H1 (cell line): ENCODE results near the gene SLIT3.

ENCODE experiments used
- CREB1 ChIP-seq: IDR thresholded peaks from 2 replicates; pipeline ENCODE4 v1.6.1; 2012; ENCODE audit warnings: inconsistent platforms
- GTF2F1 ChIP-seq: IDR thresholded peaks from 2 replicates; pipeline ENCODE4 v1.6.1; 2012; ENCODE audit warnings: low read depth, low read length, improper control_type of control experiment, borderline replicate concordance
- JUN ChIP-seq: IDR thresholded peaks from 2 replicates; pipeline ENCODE4 v1.6.1; 2011; ENCODE audit warnings: low read depth, mild to moderate bottlenecking, improper control_type of control experiment, low read length
- MAFK ChIP-seq: IDR thresholded peaks from 2 replicates; pipeline ENCODE4 v1.6.1; 2012; ENCODE audit warnings: low read depth, mild to moderate bottlenecking, improper control_type of control experiment, low read length
- POLR2A ChIP-seq, 2 experiments: IDR thresholded peaks; 1 replicate in 1 of 2; 2 replicates in 1 of 2; pipeline ENCODE4 v1.6.1; 2011; ENCODE audit warnings: low read depth in 2 of 2, low read length in 2 of 2, mild to moderate bottlenecking in 2 of 2; ENCODE audit errors: control extremely low read depth in 1 of 2
- POLR2AphosphoS5 ChIP-seq: IDR thresholded peaks from 2 replicates; pipeline ENCODE4 v1.6.1; 2011; ENCODE audit warnings: low read depth, low read length
- RAD21 ChIP-seq, 2 experiments: IDR thresholded peaks in 1 of 2; conservative IDR thresholded peaks in 1 of 2; 2 replicates each; pipeline ENCODE4 v1.6.1; 2011; ENCODE audit warnings: low read depth in 2 of 2, low read length in 2 of 2, improper control_type of control experiment in 1 of 2, inconsistent platforms in 1 of 2, mild to moderate bottlenecking in 1 of 2, moderate library complexity in 1 of 2
- SIX5 ChIP-seq: IDR thresholded peaks from 2 replicates; pipeline ENCODE4 v1.6.1; 2011; ENCODE audit warnings: mild to moderate bottlenecking, low read depth, low read length
- SP2 ChIP-seq: IDR thresholded peaks from 2 replicates; pipeline ENCODE4 v1.6.1; 2012; ENCODE audit warnings: mild to moderate bottlenecking, low read length, inconsistent platforms
- ZNF274 ChIP-seq: IDR thresholded peaks from 2 replicates; pipeline ENCODE4 v1.7.0; 2012; ENCODE audit warnings: low read length, borderline replicate concordance; ENCODE audit errors: extremely low read depth
- TF ChIP-seq, protein P1 (sequence below), 3 experiments: IDR thresholded peaks; 1 replicate in 2 of 3; 2 replicates in 1 of 3; pipeline versions ENCODE4 v1.5.1 to v1.6.1; 2011; ENCODE audit warnings: low read length in 3 of 3, mild to moderate bottlenecking in 3 of 3, inconsistent platforms in 2 of 3, low read depth in 1 of 3, moderate library complexity in 1 of 3; ENCODE audit not compliant: insufficient read depth in 1 of 3; ENCODE audit errors: control extremely low read depth in 1 of 3

DNA sequence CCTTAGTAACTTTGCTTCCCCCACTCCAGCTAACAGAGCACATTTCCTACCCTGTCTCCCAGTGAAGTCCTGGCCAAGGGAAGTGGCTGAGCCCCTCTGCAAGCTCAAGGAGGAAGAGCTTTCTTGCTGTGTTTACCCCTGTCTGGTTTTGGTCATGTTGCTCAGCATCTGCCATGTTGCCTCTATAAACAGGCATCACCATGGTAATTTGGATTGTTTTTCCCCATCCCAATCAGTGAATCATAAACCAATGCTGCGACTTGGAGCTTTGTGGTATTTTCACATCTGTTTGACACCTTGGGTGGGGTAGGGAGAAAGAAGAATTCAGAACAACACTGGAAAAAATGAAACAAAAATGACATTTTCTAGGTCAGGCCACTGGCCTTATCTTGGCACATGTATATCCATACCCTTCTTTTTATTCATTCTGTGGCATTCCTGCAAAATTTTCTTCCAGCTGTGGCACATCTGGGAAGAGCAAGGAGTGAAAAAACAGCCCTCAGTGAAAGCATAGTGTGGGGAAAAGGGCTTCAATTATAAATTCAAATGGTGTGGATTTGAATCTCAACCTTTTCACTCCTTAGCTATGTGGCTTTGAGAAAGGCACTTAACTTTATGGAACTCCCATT lies 42.5 kb downstream of the SLIT3 start:
- TF ChIP-seq, protein P1, sequence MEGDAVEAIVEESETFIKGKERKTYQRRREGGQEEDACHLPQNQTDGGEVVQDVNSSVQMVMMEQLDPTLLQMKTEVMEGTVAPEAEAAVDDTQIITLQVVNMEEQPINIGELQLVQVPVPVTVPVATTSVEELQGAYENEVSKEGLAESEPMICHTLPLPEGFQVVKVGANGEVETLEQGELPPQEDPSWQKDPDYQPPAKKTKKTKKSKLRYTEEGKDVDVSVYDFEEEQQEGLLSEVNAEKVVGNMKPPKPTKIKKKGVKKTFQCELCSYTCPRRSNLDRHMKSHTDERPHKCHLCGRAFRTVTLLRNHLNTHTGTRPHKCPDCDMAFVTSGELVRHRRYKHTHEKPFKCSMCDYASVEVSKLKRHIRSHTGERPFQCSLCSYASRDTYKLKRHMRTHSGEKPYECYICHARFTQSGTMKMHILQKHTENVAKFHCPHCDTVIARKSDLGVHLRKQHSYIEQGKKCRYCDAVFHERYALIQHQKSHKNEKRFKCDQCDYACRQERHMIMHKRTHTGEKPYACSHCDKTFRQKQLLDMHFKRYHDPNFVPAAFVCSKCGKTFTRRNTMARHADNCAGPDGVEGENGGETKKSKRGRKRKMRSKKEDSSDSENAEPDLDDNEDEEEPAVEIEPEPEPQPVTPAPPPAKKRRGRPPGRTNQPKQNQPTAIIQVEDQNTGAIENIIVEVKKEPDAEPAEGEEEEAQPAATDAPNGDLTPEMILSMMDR (IDR thresholded peaks at IDR 0.05; ENCODE audit: control extremely low read depth in 1 of 3, insufficient read depth in 1 of 3, low read depth in 1 of 3, low read length in 3 of 3): no peak
- TF ChIP-seq RAD21 (IDR thresholded peaks at IDR 0.05 in 1 of 2, conservative IDR thresholded peaks at IDR 0.05 in 1 of 2; ENCODE audit: low read depth in 2 of 2, low read length in 2 of 2) (no peak), SIX5 (no peak), POLR2A (IDR thresholded peaks at IDR 0.05; ENCODE audit: control extremely low read depth in 1 of 2, low read depth in 2 of 2, low read length in 2 of 2) (no peak), POLR2AphosphoS5 (no peak), GTF2F1 (no peak), SP2 (no peak), CREB1 (no peak), MAFK (no peak), ZNF274 (no peak), JUN (no peak)
